SU-DHL-6 (cell line): ENCODE measurements around the gene LRRTM4.

ENCODE experiments used
- H2AFZ ChIP-seq: fragments of 200-600 bp; sonication (generic); 2 replicates; pipeline ENCODE4 v1.6.1; 2014; ENCODE audit warnings: low read depth, mild to moderate bottlenecking, moderate library complexity, mixed read lengths, antibody characterized with exemption, low read length; ENCODE audit not compliant: severe bottlenecking
- H3F3A ChIP-seq: fragments of 200-600 bp; shearing (Covaris generic); 2 replicates; pipeline ENCODE4 v1.6.0; 2016; ENCODE audit warnings: antibody characterized with exemption, mild to moderate bottlenecking; ENCODE audit not compliant: insufficient read depth
- H3K27ac ChIP-seq: fragments of 200-600 bp; sonication (generic); 2 replicates; pipeline ENCODE4 v1.5.1; 2016; ENCODE audit warnings: low read depth, mild to moderate bottlenecking, low read length, moderate library complexity, mixed read lengths
- H3K27me3 ChIP-seq: fragments of 200-600 bp; sonication (generic), shearing (Covaris generic); 2 replicates; pipeline ENCODE4 v1.6.0; 2014; ENCODE audit warnings: mild to moderate bottlenecking, low read length
- H3K36me3 ChIP-seq: fragments of 200-600 bp; sonication (generic); 2 replicates; pipeline ENCODE4 v1.6.1; 2014; ENCODE audit warnings: mild to moderate bottlenecking, low read length, mixed read lengths
- H3K4me2 ChIP-seq: fragments of 300-600, 200-600 bp; shearing (Covaris generic), sonication (generic); 2 replicates; pipeline ENCODE4 v1.6.0; 2014; ENCODE audit warnings: low read length, low read depth, mild to moderate bottlenecking; ENCODE audit not compliant: poor library complexity, severe bottlenecking
- H3K4me3 ChIP-seq: fragments of 200-600 bp; sonication (generic); 2 replicates; pipeline ENCODE4 v1.5.1; 2014; ENCODE audit warnings: antibody characterized with exemption, low read length, mild to moderate bottlenecking, mixed read lengths; ENCODE audit not compliant: insufficient read depth, poor library complexity, severe bottlenecking
- H3K79me2 ChIP-seq: fragments of 200-600 bp; sonication (generic); 2 replicates; pipeline ENCODE4 v1.6.1; 2014; ENCODE audit warnings: mild to moderate bottlenecking, low read length, moderate library complexity; ENCODE audit not compliant: insufficient read depth
- H3K9ac ChIP-seq: fragments of 200-600 bp; sonication (generic); 2 replicates; pipeline ENCODE4 v1.7.0; 2014; ENCODE audit warnings: mild to moderate bottlenecking, low read length
- H3K9me2 ChIP-seq: fragments of 200-600 bp; sonication (generic); replicated peaks from 2 replicates; pipeline ENCODE4 v1.6.1; 2014; ENCODE audit warnings: low read length; ENCODE audit not compliant: insufficient read depth
- H3K9me3 ChIP-seq: fragments of 200-600 bp; sonication (generic); 2 replicates; pipeline ENCODE4 v1.6.1; 2014; ENCODE audit warnings: low read length, mixed read lengths; ENCODE audit not compliant: insufficient read depth
- H4K20me1 ChIP-seq: fragments of 200-600 bp; sonication (generic); 2 replicates; pipeline ENCODE4 v1.6.1; 2014; ENCODE audit warnings: low read depth, mild to moderate bottlenecking, antibody characterized with exemption, low read length, moderate library complexity, mixed read lengths
- CTCF ChIP-seq: fragments of 200-600 bp; sonication (generic); IDR thresholded peaks from one replicate; pipeline ENCODE4 v1.5.1; 2017; ENCODE audit warnings: antibody characterized with exemption, mild to moderate bottlenecking, low read length, moderate library complexity; ENCODE audit not compliant: insufficient read depth, poor library complexity, severe bottlenecking
- EZH2phosphoT487 ChIP-seq: fragments of 200-600 bp; sonication (generic), shearing (Covaris generic); conservative IDR thresholded peaks from 2 replicates; pipeline ENCODE4 v1.6.1; 2018; ENCODE audit warnings: mild to moderate bottlenecking, antibody characterized with exemption, low read length, moderate library complexity, mixed read lengths

LRRTM4 gene

GRCh38 chr2:76870011-76870410 lies 652.2 kb downstream of the LRRTM4 start:
- H3K9ac ChIP-seq, result no peak overlapping the region
- H3K4me3 ChIP-seq, result no peak overlapping the region
- H3K27me3 ChIP-seq, result no peaks in the 10 kb centered on the region
- no peaks in the 10 kb centered on the region for H3F3A ChIP-seq
- no peaks in the 10 kb centered on the region for H3K79me2 ChIP-seq
- H3K9me2 ChIP-seq, result no peaks in the 10 kb centered on the region
- no peak overlapping the region for H2AFZ ChIP-seq
- no peak overlapping the region for H3K27ac ChIP-seq
- H3K36me3 ChIP-seq, result no peaks in the 10 kb centered on the region
- TF ChIP-seq CTCF (no peak), EZH2phosphoT487 (no peak)
- no peak overlapping the region for H3K4me2 ChIP-seq
- H3K9me3 ChIP-seq, result no peaks in the 10 kb centered on the region
- no peaks in the 10 kb centered on the region for H4K20me1 ChIP-seq

DNA sequence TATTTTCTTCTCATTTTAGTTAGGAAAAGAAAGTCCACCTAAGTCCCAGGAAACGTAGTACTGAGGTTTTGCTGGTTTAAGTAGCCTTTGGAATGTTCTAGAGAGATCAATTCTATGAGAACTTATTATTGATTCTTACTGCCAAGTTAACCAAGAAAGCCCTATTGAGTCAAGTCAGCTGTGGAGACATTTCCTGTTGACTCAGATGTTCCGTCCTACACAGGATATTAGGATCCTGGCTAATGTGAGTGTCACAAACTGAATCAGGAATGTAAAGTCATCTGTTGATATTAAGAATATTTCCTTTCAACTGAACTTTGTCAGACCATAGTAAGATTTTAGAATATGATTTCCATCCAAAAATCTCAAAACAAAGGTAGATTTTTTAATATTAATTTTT lies 654.3 kb downstream of the LRRTM4 start:
- Histone ChIP-seq H3K27ac (no peak overlapping the region), H3K4me3 (no peak overlapping the region), H3K9me3 (no peaks in the 10 kb centered on the region), H3K4me2 (no peak overlapping the region), H4K20me1 (no peaks in the 10 kb centered on the region), H3K27me3 (no peaks in the 10 kb centered on the region), H3K36me3 (no peaks in the 10 kb centered on the region), H3K9ac (no peak overlapping the region), H3K79me2 (no peaks in the 10 kb centered on the region), H2AFZ (no peak overlapping the region), H3K9me2 (no peaks in the 10 kb centered on the region), H3F3A (no peaks in the 10 kb centered on the region)
- no peak for TF ChIP-seq EZH2phosphoT487
- TF ChIP-seq CTCF, result no peak

GRCh38 chr2:76866464-76866863 lies 655.7 kb downstream of the LRRTM4 start:
- no peaks in the 10 kb centered on the region for H3K9me3 ChIP-seq
- no peak overlapping the region for H3K9ac ChIP-seq
- no peaks in the 10 kb centered on the region for H4K20me1 ChIP-seq
- no peaks in the 10 kb centered on the region for H3F3A ChIP-seq
- H2AFZ ChIP-seq, result no peak overlapping the region
- H3K4me2 ChIP-seq, result no peak overlapping the region
- H3K79me2 ChIP-seq, result no peaks in the 10 kb centered on the region
- H3K4me3 ChIP-seq, result no peak overlapping the region
- no peaks in the 10 kb centered on the region for H3K36me3 ChIP-seq
- no peaks in the 10 kb centered on the region for H3K27me3 ChIP-seq
- TF ChIP-seq CTCF (no peak), EZH2phosphoT487 (no peak)
- H3K9me2 ChIP-seq, result no peaks in the 10 kb centered on the region
- no peak overlapping the region for H3K27ac ChIP-seq
